Measurements from ENCODE around the gene CHTOP. TPM values are rescaled to one million over a fixed set of nuclear protein-coding genes. Genes with fewer than 3 reads are reported as not detected.
"Not testable (repeated sequence)": the region's sequence is repeated elsewhere in the genome, so short reads cannot be mapped to it uniquely, and the experiment has no call there.

The CHTOP gene
- total and polyA plus RNA-seq, 4 donors = 51.2 to 76.6 (median 58.4) TPM

DNA sequence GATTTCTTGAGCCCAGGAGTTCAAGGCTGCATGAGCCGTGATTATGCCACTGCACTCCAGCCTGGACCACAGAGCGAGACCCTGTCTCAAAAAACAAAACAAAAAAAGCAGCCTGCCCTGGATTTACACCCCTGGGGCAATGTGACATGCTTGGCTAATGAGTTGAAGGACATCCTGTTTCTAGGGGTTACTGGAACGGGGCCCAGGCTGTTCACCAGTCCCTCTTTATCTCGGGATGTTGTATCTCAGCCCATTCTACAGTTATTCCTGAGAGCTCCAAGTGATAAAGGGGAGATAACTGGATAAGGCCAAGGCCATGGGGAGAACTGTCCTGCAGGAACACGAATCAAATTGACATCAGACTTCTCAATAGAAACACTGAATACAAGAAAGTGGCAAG is 46.6 kb upstream of the CHTOP start:
- H3K4me3 ChIP-seq = no peak overlapping the region
- H3K4me1 ChIP-seq (ENCODE audit: control insufficient read depth in 5 of 5, insufficient read depth in 5 of 5, low read length in 5 of 5) = no peaks in the 10 kb centered on the region
- no peak overlapping the region for H3K9ac ChIP-seq (ENCODE audit: insufficient read depth in 1 of 2, low read length in 2 of 2)
- no peak overlapping the region for H3K27ac ChIP-seq (ENCODE audit: low read depth in 1 of 2, low read length in 1 of 2)
- TF ChIP-seq, protein P1, sequence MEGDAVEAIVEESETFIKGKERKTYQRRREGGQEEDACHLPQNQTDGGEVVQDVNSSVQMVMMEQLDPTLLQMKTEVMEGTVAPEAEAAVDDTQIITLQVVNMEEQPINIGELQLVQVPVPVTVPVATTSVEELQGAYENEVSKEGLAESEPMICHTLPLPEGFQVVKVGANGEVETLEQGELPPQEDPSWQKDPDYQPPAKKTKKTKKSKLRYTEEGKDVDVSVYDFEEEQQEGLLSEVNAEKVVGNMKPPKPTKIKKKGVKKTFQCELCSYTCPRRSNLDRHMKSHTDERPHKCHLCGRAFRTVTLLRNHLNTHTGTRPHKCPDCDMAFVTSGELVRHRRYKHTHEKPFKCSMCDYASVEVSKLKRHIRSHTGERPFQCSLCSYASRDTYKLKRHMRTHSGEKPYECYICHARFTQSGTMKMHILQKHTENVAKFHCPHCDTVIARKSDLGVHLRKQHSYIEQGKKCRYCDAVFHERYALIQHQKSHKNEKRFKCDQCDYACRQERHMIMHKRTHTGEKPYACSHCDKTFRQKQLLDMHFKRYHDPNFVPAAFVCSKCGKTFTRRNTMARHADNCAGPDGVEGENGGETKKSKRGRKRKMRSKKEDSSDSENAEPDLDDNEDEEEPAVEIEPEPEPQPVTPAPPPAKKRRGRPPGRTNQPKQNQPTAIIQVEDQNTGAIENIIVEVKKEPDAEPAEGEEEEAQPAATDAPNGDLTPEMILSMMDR (IDR thresholded peaks at IDR 0.05; ENCODE audit: control extremely low read depth, extremely low read depth) = no peak
- no peak for ATAC-seq (ENCODE audit: insufficient read depth, low FRiP score)
- DNase-seq = no peak
- H3K36me3 ChIP-seq (ENCODE audit: control insufficient read depth in 4 of 4, insufficient read depth in 4 of 4, low read length in 4 of 4) = peaks cover 0 to 2% (median 0%) of the 10 kb centered on the region in 4 donors
- 56 to 69% methylated on average over 5 of the region's 5 CpGs for WGBS, 2 donors
- H3K27me3 ChIP-seq (ENCODE audit: control insufficient read depth in 3 of 3, insufficient read depth in 3 of 3, low read length in 2 of 3) = no peaks in the 10 kb centered on the region
- no peaks in the 10 kb centered on the region for H3K9me3 ChIP-seq (ENCODE audit: control insufficient read depth in 4 of 4, insufficient read depth in 3 of 4, low read length in 3 of 4)

DNA sequence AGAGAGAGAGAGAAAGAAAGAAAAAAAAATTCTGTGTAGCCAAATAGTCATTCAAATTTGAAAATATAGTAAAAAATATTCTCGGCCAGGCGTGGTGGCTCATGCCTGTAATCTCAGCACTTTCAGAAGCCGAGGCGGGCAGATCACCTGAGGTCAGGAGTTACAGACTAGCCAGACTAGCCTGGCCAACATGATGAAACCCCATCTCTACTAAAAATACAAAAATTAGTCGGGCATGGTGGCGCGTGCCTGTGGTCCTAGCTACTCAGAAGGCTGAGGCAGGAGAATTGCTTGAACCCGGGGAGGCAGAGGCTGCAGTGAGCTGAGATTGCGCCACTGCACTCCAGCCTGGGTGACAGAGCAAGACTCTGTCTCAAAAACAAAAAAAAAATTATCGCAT is 45.8 kb upstream of the CHTOP start:
- not testable (repeated sequence) for H3K4me1 ChIP-seq (ENCODE audit: control insufficient read depth in 5 of 5, insufficient read depth in 5 of 5, low read length in 5 of 5); H3K36me3 ChIP-seq (ENCODE audit: control insufficient read depth in 4 of 4, insufficient read depth in 4 of 4, low read length in 4 of 4); H3K9ac ChIP-seq (ENCODE audit: insufficient read depth in 1 of 2, low read length in 2 of 2); H3K4me3 ChIP-seq; H3K9me3 ChIP-seq (ENCODE audit: control insufficient read depth in 4 of 4, insufficient read depth in 3 of 4, low read length in 3 of 4); H3K27ac ChIP-seq (ENCODE audit: low read depth in 1 of 2, low read length in 1 of 2); DNase-seq; H3K27me3 ChIP-seq (ENCODE audit: control insufficient read depth in 3 of 3, insufficient read depth in 3 of 3, low read length in 2 of 3); ATAC-seq (ENCODE audit: insufficient read depth, low FRiP score)
- WGBS, 2 donors = 91 to 93% methylated on average over 10 of the region's 10 CpGs

DNA sequence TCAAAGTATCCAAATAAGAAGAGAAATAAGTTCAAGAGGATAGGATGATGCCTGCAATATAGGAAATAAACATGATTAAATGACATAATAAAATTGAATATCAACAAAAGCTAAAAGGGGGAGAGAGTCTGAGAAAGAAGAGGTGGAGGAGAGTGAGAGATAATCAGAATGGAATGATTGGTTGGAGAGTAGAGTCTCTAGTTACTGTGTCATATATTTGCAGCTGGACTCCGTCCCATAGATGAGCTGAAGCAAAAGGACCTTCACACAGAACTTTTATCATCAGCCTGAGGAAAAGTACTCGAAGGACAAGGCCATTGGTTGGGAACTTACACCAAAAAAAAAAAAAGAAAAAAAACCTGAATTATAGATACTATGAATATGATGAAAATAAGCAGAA is 45.4 kb upstream of the CHTOP start:
- Histone ChIP-seq H3K9ac (ENCODE audit: insufficient read depth in 1 of 2, low read length in 2 of 2) (no peak overlapping the region), H3K4me1 (ENCODE audit: control insufficient read depth in 5 of 5, insufficient read depth in 5 of 5, low read length in 5 of 5) (peaks cover 0 to 5% (median 0%) of the 10 kb centered on the region in 5 donors), H3K36me3 (ENCODE audit: control insufficient read depth in 4 of 4, insufficient read depth in 4 of 4, low read length in 4 of 4) (peaks cover 0 to 2% (median 0%) of the 10 kb centered on the region in 4 donors), H3K27me3 (ENCODE audit: control insufficient read depth in 3 of 3, insufficient read depth in 3 of 3, low read length in 2 of 3) (no peaks in the 10 kb centered on the region), H3K27ac (ENCODE audit: low read depth in 1 of 2, low read length in 1 of 2) (no peak overlapping the region), H3K9me3 (ENCODE audit: control insufficient read depth in 4 of 4, insufficient read depth in 3 of 4, low read length in 3 of 4) (no peaks in the 10 kb centered on the region), H3K4me3 (no peak overlapping the region)
- DNase-seq (no peak), ATAC-seq (ENCODE audit: insufficient read depth, low FRiP score) (no peak)
- TF ChIP-seq, protein P1 (IDR thresholded peaks at IDR 0.05; ENCODE audit: control extremely low read depth, extremely low read depth) = no peak
- WGBS, 2 donors = 91 to 92% methylated on average over 2 of the region's 2 CpGs

DNA sequence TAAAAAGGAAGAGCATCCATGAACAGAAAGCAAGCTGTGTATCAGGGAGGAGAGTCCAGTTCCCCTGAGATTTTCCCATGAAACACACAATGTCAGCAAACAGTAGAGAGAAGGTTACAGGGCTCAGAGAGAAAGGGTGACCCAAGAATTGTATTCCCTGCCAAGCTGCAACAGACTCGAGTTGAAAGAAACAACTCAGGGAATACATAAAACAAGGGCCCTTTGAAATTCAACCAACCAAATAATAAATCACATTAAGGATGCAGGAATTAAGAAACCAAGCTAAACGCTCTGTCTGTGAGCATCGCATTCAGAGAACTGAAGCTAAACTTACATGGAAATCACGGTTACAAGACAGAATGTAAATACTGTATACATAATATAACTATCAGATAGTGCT is 41.1 kb upstream of the CHTOP start:
- Histone ChIP-seq H3K9ac (ENCODE audit: insufficient read depth in 1 of 2, low read length in 2 of 2) (no peak overlapping the region), H3K27me3 (ENCODE audit: control insufficient read depth in 3 of 3, insufficient read depth in 3 of 3, low read length in 2 of 3) (no peaks in the 10 kb centered on the region), H3K4me3 (no peak overlapping the region), H3K9me3 (ENCODE audit: control insufficient read depth in 4 of 4, insufficient read depth in 3 of 4, low read length in 3 of 4) (no peaks in the 10 kb centered on the region), H3K4me1 (ENCODE audit: control insufficient read depth in 5 of 5, insufficient read depth in 5 of 5, low read length in 5 of 5) (peaks cover 0 to 5% (median 0%) of the 10 kb centered on the region in 5 donors), H3K36me3 (ENCODE audit: control insufficient read depth in 4 of 4, insufficient read depth in 4 of 4, low read length in 4 of 4) (peaks cover 0 to under 1% (median 0%) of the 10 kb centered on the region in 4 donors), H3K27ac (ENCODE audit: low read depth in 1 of 2, low read length in 1 of 2) (no peak overlapping the region)
- ATAC-seq (ENCODE audit: insufficient read depth, low FRiP score) = no peak
- DNase-seq = no peak
- TF ChIP-seq, protein P1 (IDR thresholded peaks at IDR 0.05; ENCODE audit: control extremely low read depth, extremely low read depth) = no peak
- 56 to 75% methylated on average over 4 of the region's 4 CpGs for WGBS, 2 donors

Measured in lung (tissue), 12 donors.